Left ventricle myocardium superior (tissue), 1 donor: ENCODE measurements around the gene ATP5MG. TPM values are rescaled to one million over a fixed set of nuclear protein-coding genes. Genes with fewer than 3 reads are reported as not detected.
"Not testable (repeated sequence)": the region's sequence is repeated elsewhere in the genome, so short reads cannot be mapped to it uniquely, and the experiment has no call there.

Source experiments
- ATAC-seq: fragments of 200-7000 bp; cut with Tn5 transposase; one replicate; pipeline ENCODE4 v1.9.1; 2020; ENCODE audit warnings: mild to moderate bottlenecking, moderate library complexity
- DNase-seq: peaks from one replicate; pipeline ENCODE4 v3.0.0-alpha.2; 2020
- intact Hi-C: fragments of 100-400 bp; cut with micrococcal nuclease; formaldehyde crosslinking; loops from one replicate; pipeline ENCODE4 v1.11.0; 2022
- total RNA-seq: library from RNA; stranded (reverse); fragmentation: NEBNext Ultra II Directional; extraction: Animal tissue kit (Norgen Biotek cat#: 25700); gene quantifications from one replicate; pipeline ENCODE4 v1.2.1, GENCODE V29; 2021
- donor health status: DM: no; HTN: yes; CAD: no; lungs with severe emphysema.

The ATP5MG gene
- total RNA-seq, 1 donor from 2014 or later: 756 TPM

DNA sequence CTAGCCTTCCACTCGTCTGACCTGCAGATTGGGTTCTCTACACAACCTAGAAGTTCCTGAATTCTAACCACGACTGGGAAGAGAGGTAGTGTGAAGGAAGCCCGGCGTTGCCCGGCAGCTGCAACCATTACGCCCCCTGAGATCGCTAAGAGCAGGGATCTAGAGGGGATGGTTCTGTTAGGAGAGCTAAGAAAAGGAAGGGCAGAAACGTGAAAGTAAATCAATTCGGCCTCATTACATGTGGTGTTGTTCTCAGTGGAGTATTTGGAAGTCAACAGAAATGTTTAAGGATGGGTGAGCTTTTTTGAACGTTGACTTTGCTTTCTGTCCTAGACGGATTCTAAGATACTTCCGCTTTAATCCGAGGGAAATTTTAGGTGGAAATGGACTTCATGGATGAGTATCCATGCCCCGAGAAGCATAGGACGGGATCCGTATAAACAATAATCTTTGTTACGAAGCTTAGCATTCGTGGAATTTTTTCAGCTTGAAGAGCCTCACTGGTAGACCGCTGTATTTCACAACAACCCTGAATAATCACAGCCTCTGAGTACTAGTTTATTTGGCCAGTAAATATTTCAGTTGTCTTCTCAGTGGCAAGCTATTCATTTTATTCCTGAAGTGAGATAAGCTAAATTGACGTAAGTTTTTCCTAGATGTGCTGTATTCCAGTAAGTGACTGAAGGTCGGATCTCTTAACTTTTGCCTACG lies 629 bp downstream of the ATP5MG start:
- ATAC-seq (peak; percentile 24), DNase-seq (no peak)
- intact Hi-C loops: no loop called here

DNA sequence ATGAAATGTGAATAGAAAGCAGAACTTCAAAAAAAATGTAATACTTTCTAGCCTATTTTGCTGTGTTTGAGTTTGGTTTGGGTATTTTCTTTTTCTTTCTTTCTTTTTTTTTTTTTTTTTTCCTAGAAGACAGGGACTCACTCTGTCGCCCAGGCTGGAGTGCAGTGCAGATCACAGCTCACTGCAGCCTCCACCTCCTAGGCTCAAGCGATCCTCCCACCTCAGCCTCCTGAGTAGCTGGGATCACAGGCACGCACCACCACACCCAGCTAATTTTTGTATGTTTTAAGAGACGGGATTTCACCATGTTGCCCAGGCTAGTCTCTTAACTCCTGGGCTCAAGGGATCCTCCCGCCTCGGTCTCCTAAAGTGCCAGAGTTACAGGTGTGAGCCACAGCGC lies 1.2 kb downstream of the ATP5MG start:
- ATAC-seq, intact Hi-C loops, DNase-seq: not testable (repeated sequence)

DNA sequence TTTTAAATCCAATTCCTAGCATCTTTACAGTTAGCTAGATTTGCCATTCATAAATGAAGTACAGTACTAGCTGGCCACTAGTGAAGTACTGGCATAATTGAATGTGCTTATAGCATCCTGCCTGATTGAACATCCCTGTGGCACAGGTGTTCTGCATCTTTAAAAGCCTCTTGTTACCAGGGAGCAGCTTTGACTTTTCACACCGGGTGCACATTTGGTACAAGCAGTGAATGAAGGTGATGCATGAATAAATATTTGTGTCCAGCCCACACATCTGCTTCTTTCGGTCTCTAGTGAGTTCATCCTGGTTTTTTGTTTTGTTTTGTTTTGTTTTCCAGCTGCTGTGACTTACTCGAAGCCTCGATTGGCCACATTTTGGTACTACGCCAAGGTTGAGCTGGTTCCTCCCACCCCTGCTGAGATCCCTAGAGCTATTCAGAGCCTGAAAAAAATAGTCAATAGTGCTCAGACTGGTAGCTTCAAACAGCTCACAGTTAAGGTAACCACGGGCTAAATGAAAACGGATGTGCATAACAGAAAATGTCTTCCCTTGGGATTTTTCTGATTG lies 5.3 kb downstream of the ATP5MG start:
- DNase-seq: no peak
- intact Hi-C loops: no loop called here
- ATAC-seq: peak; percentile 22

GRCh38 chr11:118410055-118410745 lies 8.8 kb downstream of the ATP5MG start:
- DNase-seq (no peak), ATAC-seq (peak; percentile 63)
- intact Hi-C loops: no loop called here

- intact Hi-C loops: no loop called here
- DNase-seq (no peak), ATAC-seq (no peak)
Measured at GRCh38 chr11:118411530-118411929, 10.1 kb downstream of the ATP5MG start.

GRCh38 chr11:118412921-118413320 lies 11.5 kb downstream of the ATP5MG start:
- intact Hi-C loops: no loop called here

GRCh38 chr11:118415062-118415738 lies 13.8 kb downstream of the ATP5MG start:
- no peak for ATAC-seq
- intact Hi-C loops: no loop called here
- no peak for DNase-seq

More at GRCh38 chr11:118412921-118413320, 11.5 kb downstream of the ATP5MG start:
- ATAC-seq (no peak), DNase-seq (no peak)

DNA sequence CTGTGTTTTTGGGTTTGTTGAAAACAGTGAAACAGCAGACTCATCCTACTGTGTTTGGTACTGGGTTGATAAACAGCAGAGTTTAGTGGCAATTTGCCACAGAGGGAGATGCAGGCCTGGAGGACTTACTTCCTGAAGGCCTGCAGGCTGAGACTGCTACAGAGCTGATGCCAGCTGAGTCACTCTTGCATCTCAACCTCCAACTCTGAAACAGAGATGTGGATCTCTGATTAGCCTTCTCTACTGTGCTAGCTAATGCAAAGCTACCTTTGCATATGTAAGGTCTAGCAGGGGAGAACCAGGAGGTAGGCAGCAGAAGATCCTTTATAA lies 14.3 kb downstream of the ATP5MG start:
- no peak for DNase-seq
- peak; percentile 72 for ATAC-seq
- intact Hi-C loops: no loop called here

GRCh38 chr11:118416900-118417299 lies 15.5 kb downstream of the ATP5MG start:
- intact Hi-C loops, DNase-seq, ATAC-seq: not testable (repeated sequence)

GRCh38 chr11:118417801-118418200 lies 16.4 kb downstream of the ATP5MG start:
- intact Hi-C loops: no loop called here
- ATAC-seq (no peak), DNase-seq (no peak)

DNA sequence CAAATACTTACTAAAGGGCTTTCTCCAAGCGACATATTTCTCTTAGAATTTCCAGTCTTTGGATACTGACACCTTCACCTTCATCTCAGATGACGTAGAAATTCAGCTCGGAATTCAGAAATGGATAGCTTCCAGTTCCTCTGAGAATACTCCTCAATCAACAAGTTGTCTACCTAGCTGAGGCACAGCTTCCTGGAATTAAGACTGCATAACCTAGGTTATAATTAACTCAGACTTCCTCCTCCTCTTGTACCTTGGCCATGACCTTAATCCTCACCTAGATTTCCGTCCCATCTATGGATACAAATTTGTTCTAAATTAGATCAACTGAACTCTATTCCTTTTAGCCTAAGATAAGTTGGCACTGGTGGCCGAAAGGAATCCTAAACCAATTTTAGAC lies 17.4 kb downstream of the ATP5MG start:
- no peak for ATAC-seq
- intact Hi-C loops: no loop called here

GRCh38 chr11:118427707-118428106 lies 26.3 kb downstream of the ATP5MG start:
- ATAC-seq (no peak), DNase-seq (no peak)
- intact Hi-C loops: no loop called here

More for the DNA sequence above, 17.4 kb downstream of the ATP5MG start:
- DNase-seq: no peak

- no peak for DNase-seq
- intact Hi-C loops: no loop called here
- no peak for ATAC-seq
Measured at GRCh38 chr11:118430956-118431355, 29.6 kb downstream of the ATP5MG start.

- no peak for DNase-seq
- intact Hi-C loops: no loop called here
- no peak for ATAC-seq
Measured at GRCh38 chr11:118434123-118434552, 32.7 kb downstream of the ATP5MG start.

- DNase-seq (peak; percentile 35), ATAC-seq (peak; percentile 6)
- intact Hi-C loops: no loop called here
Measured at GRCh38 chr11:118434553-118435289, 33.3 kb downstream of the ATP5MG start.

DNA sequence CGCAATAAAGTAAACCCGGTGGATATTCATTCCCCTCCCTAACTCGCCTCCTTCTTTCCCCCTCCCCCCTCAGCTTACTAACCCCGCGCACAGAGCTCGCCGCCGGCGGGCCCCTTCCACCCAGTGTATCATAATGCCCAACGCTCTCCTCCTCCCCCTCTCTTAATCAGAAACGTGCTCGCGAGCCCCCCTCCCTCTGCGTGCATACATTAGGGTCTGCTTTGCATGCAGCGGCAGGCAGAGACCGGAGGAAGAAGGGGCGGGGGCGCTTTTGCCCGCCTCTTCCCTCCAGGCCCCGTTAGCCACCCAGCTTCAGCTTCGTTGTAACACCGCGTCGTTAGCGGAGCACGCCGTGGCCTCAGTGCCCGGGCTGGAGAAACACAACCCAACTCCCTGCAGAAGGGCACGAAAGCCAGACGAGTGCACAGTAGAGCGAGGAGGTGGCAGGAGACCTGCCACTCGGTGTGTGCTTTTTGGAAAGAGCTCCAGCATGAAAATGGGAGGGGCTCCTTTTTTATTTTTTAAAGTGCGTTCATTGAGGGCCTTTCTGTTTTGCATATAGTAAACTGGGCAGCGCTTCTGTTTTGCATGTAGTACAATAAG lies 34.0 kb downstream of the ATP5MG start:
- DNase-seq: peak; percentile 68
- peak; percentile 36 for ATAC-seq
- intact Hi-C loops: no loop called here

DNA sequence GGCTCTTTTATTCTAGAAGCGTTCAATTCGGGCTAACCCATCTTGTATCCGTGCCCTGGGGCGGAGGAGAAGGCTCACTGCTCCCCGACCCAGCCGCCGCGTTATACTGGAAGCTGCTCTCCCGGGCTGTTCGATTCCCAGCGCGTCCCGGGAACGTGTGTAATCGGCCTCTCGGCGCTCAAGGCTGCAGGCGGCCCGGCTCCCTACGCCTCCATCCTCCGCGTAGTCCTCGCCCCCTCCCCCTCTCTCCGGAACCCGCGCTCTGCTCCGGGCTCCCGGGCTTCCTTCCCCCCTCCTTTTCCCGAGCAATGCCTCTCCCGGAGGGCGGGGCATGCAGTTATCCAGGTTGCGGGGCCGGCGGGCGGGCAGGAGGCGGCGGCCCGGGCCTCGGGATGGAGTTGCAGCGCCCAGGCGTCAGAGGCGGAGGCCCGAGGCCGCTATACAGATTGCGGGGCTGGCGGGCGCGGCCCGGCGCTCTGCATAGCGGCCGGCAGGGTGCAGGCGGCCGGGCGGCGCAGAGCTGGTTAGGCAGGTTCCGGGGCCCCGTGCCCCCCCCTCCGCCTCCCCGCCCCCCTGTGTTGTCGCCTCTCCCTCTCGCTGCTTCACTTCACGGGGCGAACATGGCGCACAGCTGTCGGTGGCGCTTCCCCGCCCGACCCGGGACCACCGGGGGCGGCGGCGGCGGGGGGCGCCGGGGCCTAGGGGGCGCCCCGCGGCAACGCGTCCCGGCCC lies 34.7 kb downstream of the ATP5MG start, which contains the start of gene KMT2A:
KMT2A (plus strand) TSS at position 600 of the 732 bp plus-strand sequence; CDS start at position 621, 21 bp downstream.
- DNase-seq: peak; percentile 99
- ATAC-seq: peak; percentile 89
- intact Hi-C loops: no loop called here

- intact Hi-C loops: no loop called here
- DNase-seq (peak; percentile 53), ATAC-seq (no peak)
Measured at GRCh38 chr11:118436639-118437207, 35.3 kb downstream of the ATP5MG start.
